Fibroblast of mammary gland (primary cell): Measurements from ENCODE around the gene RAPGEF3.

Experiments used
- DNase-seq: peaks from one replicate; pipeline ENCODE4 v3.0.0-alpha.2; 2010; ENCODE audit warnings: low read depth
- H3K4me3 ChIP-seq: 2 replicates; pipeline ENCODE4 v1.5.1; 2011; ENCODE audit warnings: low read depth, mild to moderate bottlenecking, low read length, moderate library complexity; ENCODE audit not compliant: control insufficient read depth
- TF ChIP-seq, protein P1 (sequence below): conservative IDR thresholded peaks from 2 replicates; pipeline ENCODE4 v1.5.1; 2011; ENCODE audit warnings: low read depth, low read length, inconsistent platforms; ENCODE audit not compliant: control insufficient read depth, insufficient read depth

The RAPGEF3 gene

DNA sequence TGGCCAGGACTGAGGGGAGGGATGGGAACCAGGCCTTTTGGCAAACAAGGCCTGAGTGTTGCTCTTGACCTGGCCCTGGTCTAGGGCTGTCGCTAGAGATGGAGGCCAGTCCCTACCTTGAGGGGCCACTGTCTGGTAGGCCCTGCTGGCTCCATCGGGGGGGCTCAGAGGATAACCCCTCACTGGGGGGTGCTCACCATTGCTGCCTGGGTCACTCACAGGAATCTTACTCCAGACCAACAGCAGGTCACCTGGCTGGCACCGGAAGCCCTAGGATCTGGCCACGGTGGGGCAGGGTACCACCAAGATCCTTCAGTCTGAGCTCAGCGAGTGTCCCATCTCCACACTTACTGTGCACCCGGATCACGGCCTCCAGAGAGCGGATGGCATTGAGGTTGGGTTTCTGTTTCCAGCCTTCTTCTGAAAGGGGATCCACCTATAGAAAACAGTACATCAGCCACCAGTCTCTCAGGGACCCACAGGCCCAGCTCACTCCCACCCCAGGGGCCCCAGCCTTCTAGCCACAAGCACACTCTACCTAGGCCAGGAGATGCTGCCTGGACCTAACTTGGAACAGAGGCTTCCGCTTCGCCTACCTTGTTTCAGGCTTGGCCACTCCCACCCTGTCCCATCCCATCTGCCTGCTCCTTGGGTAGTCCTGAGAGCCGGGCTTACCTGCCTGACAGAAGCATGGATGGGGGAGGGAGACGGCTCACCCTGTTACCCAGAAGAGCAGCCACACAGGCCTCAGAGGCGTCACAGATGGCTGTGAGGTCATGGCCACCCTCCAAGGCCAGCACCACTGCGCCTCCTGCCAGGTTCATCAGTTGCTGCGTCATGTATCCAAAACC lies 26.6 kb upstream of the RAPGEF3 start:
- H3K4me3 ChIP-seq, result no peak overlapping the region
- TF ChIP-seq, protein P1, sequence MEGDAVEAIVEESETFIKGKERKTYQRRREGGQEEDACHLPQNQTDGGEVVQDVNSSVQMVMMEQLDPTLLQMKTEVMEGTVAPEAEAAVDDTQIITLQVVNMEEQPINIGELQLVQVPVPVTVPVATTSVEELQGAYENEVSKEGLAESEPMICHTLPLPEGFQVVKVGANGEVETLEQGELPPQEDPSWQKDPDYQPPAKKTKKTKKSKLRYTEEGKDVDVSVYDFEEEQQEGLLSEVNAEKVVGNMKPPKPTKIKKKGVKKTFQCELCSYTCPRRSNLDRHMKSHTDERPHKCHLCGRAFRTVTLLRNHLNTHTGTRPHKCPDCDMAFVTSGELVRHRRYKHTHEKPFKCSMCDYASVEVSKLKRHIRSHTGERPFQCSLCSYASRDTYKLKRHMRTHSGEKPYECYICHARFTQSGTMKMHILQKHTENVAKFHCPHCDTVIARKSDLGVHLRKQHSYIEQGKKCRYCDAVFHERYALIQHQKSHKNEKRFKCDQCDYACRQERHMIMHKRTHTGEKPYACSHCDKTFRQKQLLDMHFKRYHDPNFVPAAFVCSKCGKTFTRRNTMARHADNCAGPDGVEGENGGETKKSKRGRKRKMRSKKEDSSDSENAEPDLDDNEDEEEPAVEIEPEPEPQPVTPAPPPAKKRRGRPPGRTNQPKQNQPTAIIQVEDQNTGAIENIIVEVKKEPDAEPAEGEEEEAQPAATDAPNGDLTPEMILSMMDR, result no peak

GRCh38 chr12:47783821-47784819 lies 25.4 kb upstream of the RAPGEF3 start:
- TF ChIP-seq, protein P1, result no peak
- no peak for DNase-seq
- no peak overlapping the region for H3K4me3 ChIP-seq

More for the DNA sequence above, 26.6 kb upstream of the RAPGEF3 start:
- no peak for DNase-seq

GRCh38 chr12:47783024-47783755 lies 24.5 kb upstream of the RAPGEF3 start:
- TF ChIP-seq, protein P1, result no peak
- no peak overlapping the region for H3K4me3 ChIP-seq
- no peak for DNase-seq

DNA sequence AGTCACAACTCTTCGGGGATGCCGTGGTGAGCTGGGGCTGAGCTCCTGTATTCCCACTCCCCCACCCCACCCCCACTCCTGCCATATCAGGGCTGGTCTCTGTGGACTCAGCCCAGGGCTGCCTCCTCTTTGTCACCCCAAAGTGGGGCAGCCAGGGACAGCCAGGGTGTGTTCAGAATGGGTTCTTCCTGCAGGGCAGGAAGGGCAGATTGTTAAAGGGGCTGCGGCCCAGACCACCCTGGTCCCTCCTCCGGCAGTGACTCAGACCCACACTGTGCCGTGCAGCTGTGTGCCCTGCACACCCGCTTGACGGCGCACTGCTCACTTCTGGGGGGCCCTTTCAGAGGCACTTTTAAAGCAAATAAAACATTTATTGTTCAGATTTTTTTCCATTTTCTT lies 23.7 kb upstream of the RAPGEF3 start:
- DNase-seq, result no peak
- TF ChIP-seq, protein P1, result no peak
- H3K4me3 ChIP-seq, result no peak overlapping the region

GRCh38 chr12:47781479-47782371 lies 23.0 kb upstream of the RAPGEF3 start:
- TF ChIP-seq, protein P1, result no peak
- no peak for DNase-seq
- H3K4me3 ChIP-seq, result no peak overlapping the region
